Vagina (tissue), 2 donors: ENCODE measurements around the gene CCDC160. TPM values are rescaled to one million over a fixed set of nuclear protein-coding genes. Genes with fewer than 3 reads are reported as not detected.
"Not testable (repeated sequence)": the region's sequence is repeated elsewhere in the genome, so short reads cannot be mapped to it uniquely, and the experiment has no call there.

ENCODE experiments used
- DNase-seq, 2 donors: peaks; one replicate each; pipeline ENCODE4 v3.0.0-alpha.2; 2017; ENCODE audit errors: extremely low spot score in 2 of 2
- H3K27ac ChIP-seq: fragments of 200-600 bp; sonication (generic); one replicate; pipeline ENCODE4 v1.5.1; 2019
- H3K27me3 ChIP-seq: fragments of 200-600 bp; sonication (generic); one replicate; pipeline ENCODE4 v1.5.1; 2019
- H3K36me3 ChIP-seq, 2 donors: fragments of 200-600 bp; sonication (generic); one replicate each; pipeline ENCODE4 v1.5.1; 2017 to 2019
- H3K4me1 ChIP-seq: fragments of 200-600 bp; sonication (generic); one replicate; pipeline ENCODE4 v1.5.1; 2019
- H3K4me3 ChIP-seq, 2 donors: fragments of 200-600 bp; sonication (generic); 1 replicate in 1 of 2; 2 replicates in 1 of 2; pipeline ENCODE4 v1.5.1; 2016 to 2019
- H3K9me3 ChIP-seq: fragments of 200-600 bp; sonication (generic); one replicate; pipeline ENCODE4 v1.5.1; 2019
- POLR2A ChIP-seq, 2 donors: fragments of 450-650 bp; IDR thresholded peaks; one replicate each; pipeline ENCODE4 v1.6.1; 2017; ENCODE audit warnings: antibody characterized with exemption in 2 of 2, mild to moderate bottlenecking in 2 of 2, moderate library complexity in 2 of 2
- POLR2AphosphoS5 ChIP-seq, 2 donors: sonication (generic); formaldehyde crosslinking; IDR thresholded peaks; one replicate each; pipeline ENCODE4 v1.9.0; 2017; ENCODE audit warnings: antibody characterized with exemption in 2 of 2, mild to moderate bottlenecking in 2 of 2, low read depth in 1 of 2; ENCODE audit not compliant: insufficient read depth in 1 of 2
- intact Hi-C: fragments of 100-400 bp; cut with DNase I; formaldehyde crosslinking; loops from one replicate; pipeline ENCODE4 v1.15.1; 2023
- total RNA-seq: library from RNA; depleted of rRNA; stranded (reverse); fragments of >200 nt; gene quantifications from one replicate; pipeline ENCODE4 v1.2.3, GENCODE V29; 2016
- TF ChIP-seq, protein P1 (sequence below), 3 experiments: fragments of 450-650 bp in 2 of 3; fragments of 200-600 bp in 1 of 3; sonication (generic) in 1 of 3; IDR thresholded peaks; one replicate each; pipeline ENCODE4 v1.5.1; 2017 to 2019; ENCODE audit warnings: antibody characterized with exemption in 3 of 3, mild to moderate bottlenecking in 2 of 3, moderate library complexity in 2 of 3

Gene CCDC160
- total RNA-seq, 1 donor from 2014 or later, result not detected

DNA sequence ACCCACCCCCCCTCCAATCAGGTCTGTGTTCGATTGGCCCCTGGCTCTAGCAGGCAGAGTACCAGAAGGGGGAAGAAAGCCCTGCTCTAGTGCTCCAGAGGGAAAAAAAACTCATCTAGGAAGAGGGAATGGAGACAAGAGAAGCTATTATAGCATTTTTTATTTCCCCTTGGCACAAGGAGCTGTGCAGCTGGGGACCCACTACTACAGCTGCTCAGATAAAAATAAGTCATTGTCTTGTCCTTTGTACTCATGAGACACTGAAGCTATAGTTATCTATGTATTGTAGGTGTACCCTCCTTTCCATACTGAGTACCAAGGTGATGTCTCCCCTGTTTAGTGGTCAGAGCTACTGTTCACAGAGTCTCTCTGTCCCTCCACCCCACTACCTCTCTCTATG is 14.3 kb downstream of the CCDC160 start:
- intact Hi-C loops, result no loop called here
- DNase-seq, result no peak
- H3K36me3 ChIP-seq, result no peaks in the 10 kb centered on the region
- H3K27me3 ChIP-seq, result no peaks in the 10 kb centered on the region
- TF ChIP-seq POLR2AphosphoS5 (IDR thresholded peaks at IDR 0.05; ENCODE audit: insufficient read depth in 1 of 2, low read depth in 1 of 2) (no peak), POLR2A (IDR thresholded peaks at IDR 0.05) (no peak)
- TF ChIP-seq, protein P1, sequence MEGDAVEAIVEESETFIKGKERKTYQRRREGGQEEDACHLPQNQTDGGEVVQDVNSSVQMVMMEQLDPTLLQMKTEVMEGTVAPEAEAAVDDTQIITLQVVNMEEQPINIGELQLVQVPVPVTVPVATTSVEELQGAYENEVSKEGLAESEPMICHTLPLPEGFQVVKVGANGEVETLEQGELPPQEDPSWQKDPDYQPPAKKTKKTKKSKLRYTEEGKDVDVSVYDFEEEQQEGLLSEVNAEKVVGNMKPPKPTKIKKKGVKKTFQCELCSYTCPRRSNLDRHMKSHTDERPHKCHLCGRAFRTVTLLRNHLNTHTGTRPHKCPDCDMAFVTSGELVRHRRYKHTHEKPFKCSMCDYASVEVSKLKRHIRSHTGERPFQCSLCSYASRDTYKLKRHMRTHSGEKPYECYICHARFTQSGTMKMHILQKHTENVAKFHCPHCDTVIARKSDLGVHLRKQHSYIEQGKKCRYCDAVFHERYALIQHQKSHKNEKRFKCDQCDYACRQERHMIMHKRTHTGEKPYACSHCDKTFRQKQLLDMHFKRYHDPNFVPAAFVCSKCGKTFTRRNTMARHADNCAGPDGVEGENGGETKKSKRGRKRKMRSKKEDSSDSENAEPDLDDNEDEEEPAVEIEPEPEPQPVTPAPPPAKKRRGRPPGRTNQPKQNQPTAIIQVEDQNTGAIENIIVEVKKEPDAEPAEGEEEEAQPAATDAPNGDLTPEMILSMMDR (IDR thresholded peaks at IDR 0.05), result no peak
- no peak overlapping the region for H3K27ac ChIP-seq
- H3K4me1 ChIP-seq, result no peaks in the 10 kb centered on the region
- H3K4me3 ChIP-seq, result no peak overlapping the region
- H3K9me3 ChIP-seq, result no peaks in the 10 kb centered on the region

DNA sequence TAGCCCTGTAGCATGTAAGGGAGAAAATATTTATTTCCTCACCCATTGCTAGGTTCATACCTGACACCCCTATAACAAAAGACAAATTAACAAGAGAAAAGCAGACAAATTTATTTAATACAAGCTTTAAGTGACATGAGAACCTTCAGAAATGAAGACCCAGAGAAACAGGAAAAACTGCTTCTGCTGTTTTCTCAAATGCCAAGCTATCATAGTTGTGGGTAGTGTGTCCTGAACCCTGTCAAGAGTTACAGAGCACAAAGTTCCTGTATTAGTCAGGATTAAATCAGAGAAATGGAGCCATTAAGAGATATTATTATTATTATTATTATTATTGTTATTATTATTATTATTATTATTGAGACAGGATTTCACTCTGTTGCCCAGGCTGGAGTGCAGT is 17.5 kb downstream of the CCDC160 start:
- no peak overlapping the region for H3K4me3 ChIP-seq
- H3K9me3 ChIP-seq, result no peaks in the 10 kb centered on the region
- DNase-seq, result no peak
- H3K36me3 ChIP-seq, result no peaks in the 10 kb centered on the region
- no peaks in the 10 kb centered on the region for H3K4me1 ChIP-seq
- no peak overlapping the region for H3K27ac ChIP-seq
- TF ChIP-seq POLR2A (IDR thresholded peaks at IDR 0.05), result no peak
- no peak for TF ChIP-seq POLR2AphosphoS5 (IDR thresholded peaks at IDR 0.05; ENCODE audit: insufficient read depth in 1 of 2, low read depth in 1 of 2)
- TF ChIP-seq, protein P1 (IDR thresholded peaks at IDR 0.05), result no peak
- intact Hi-C loops, result no loop called here
- no peaks in the 10 kb centered on the region for H3K27me3 ChIP-seq

DNA sequence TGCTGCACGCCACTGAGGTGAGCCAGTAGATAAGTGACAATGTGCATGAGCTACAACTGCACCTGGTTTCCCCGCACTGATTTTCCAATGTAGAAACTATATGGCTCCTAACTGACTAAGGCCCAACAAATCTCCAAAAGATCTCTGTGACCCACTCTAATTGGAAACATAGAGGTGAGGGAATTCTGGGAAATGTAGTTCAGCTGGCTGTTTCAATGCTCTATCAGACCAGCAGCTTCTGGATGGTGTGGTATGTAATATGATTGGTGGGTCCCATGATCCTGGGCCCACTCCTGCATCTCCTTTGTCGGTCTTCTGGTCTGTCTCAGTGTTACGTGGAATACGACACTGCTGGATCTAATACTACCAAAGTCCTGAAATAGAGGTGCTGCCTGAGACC is 18.6 kb downstream of the CCDC160 start:
- intact Hi-C loops, result no loop called here
- Histone ChIP-seq H3K27me3 (no peaks in the 10 kb centered on the region), H3K27ac (no peak overlapping the region), H3K4me1 (no peaks in the 10 kb centered on the region), H3K4me3 (no peak overlapping the region), H3K9me3 (no peaks in the 10 kb centered on the region), H3K36me3 (no peaks in the 10 kb centered on the region)
- no peak for DNase-seq
- TF ChIP-seq POLR2A (IDR thresholded peaks at IDR 0.05) (no peak), POLR2AphosphoS5 (IDR thresholded peaks at IDR 0.05; ENCODE audit: insufficient read depth in 1 of 2, low read depth in 1 of 2) (no peak)
- TF ChIP-seq, protein P1 (IDR thresholded peaks at IDR 0.05), result no peak

DNA sequence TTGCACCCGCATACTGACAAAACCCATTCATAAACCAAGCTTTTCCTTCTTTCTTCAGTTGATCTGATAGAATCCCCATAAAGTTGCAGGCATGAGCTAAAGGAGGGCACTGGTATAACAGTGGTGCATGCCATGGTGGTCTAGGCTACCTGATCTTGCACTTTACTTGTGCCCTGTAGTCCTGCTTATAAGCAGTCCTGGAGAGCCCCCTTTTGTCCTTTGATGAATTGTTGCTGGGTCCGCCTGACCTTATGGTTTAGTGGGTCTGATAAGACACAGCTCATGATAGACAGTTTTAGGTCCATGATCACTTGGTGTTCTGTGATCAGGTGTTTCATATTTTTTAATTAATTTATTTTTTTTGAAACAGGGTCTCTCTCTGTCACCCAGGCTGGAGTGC is 19.7 kb downstream of the CCDC160 start:
- H3K27me3 ChIP-seq, result no peaks in the 10 kb centered on the region
- no peak for DNase-seq
- H3K36me3 ChIP-seq, result no peaks in the 10 kb centered on the region
- TF ChIP-seq POLR2AphosphoS5 (IDR thresholded peaks at IDR 0.05; ENCODE audit: insufficient read depth in 1 of 2, low read depth in 1 of 2), result no peak
- TF ChIP-seq POLR2A (IDR thresholded peaks at IDR 0.05), result no peak
- TF ChIP-seq, protein P1 (IDR thresholded peaks at IDR 0.05), result no peak
- H3K9me3 ChIP-seq, result no peaks in the 10 kb centered on the region
- no peak overlapping the region for H3K4me3 ChIP-seq
- H3K27ac ChIP-seq, result no peak overlapping the region
- intact Hi-C loops, result no loop called here
- no peaks in the 10 kb centered on the region for H3K4me1 ChIP-seq

DNA sequence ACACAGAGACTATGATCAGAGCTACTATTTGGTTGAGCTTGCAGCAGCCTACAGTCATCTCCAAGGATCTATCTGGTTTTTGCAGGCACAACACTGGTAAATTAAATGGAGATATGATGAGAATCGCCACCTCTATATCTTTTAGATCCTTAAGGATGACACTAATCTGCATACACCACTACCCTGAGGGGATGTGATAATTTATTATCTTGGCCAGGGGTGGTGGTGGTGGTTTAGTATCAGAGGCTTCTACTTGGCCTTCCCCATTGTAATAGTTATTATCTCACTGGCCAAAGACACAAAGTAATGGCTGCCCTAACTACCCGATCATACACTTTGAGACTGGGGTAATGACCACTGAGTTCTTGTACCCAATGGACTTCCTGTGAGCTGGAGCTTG is 21.2 kb downstream of the CCDC160 start:
- intact Hi-C loops, result no loop called here
- Histone ChIP-seq H3K36me3 (no peaks in the 10 kb centered on the region), H3K4me1 (no peaks in the 10 kb centered on the region), H3K27ac (no peak overlapping the region), H3K9me3 (no peaks in the 10 kb centered on the region), H3K27me3 (no peaks in the 10 kb centered on the region), H3K4me3 (no peak overlapping the region)
- TF ChIP-seq, protein P1 (IDR thresholded peaks at IDR 0.05), result no peak
- TF ChIP-seq POLR2A (IDR thresholded peaks at IDR 0.05) (no peak), POLR2AphosphoS5 (IDR thresholded peaks at IDR 0.05; ENCODE audit: insufficient read depth in 1 of 2, low read depth in 1 of 2) (no peak)
- DNase-seq, result no peak

DNA sequence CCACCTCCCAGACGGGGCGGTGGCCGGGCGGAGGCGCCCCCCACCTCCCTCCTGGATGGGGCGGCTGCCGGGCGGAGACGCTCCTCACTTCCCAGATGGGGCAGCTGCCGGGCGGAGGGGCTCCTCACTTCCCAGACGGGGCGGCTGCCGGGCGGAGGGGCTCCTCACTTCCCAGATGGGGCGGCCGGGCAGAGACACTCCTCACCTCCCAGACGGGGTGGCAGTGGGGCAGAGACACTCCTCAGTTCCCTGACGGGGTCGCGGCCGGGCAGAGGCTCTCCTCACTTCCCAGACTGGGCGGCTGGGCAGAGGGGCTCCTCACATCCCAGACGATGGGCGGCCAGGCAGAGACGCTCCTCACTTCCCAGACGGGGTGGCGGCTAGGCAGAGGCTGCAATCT is 49.0 kb downstream of the CCDC160 start:
- H3K9me3 ChIP-seq, H3K4me1 ChIP-seq, DNase-seq, intact Hi-C loops, H3K36me3 ChIP-seq, H3K27ac ChIP-seq, H3K27me3 ChIP-seq, H3K4me3 ChIP-seq: not testable (repeated sequence)
